Forelimb muscle (tissue), 1 donor: Measurements from ENCODE around the gene TIMP4. TPM values are rescaled to one million over a fixed set of nuclear protein-coding genes. Genes with fewer than 3 reads are reported as not detected.

Experiments
- DNase-seq: peaks from one replicate; pipeline ENCODE4 v3.0.0-alpha.2; 2013; ENCODE audit warnings: low read depth
- polyA plus RNA-seq: library from polyadenylated mRNA; unstranded; fragments of 120-200 nt; gene quantifications from one replicate; pipeline ENCODE4 v1.2.1, GENCODE V29; 2013; ENCODE audit not compliant: insufficient read length

TIMP4 gene
- polyA plus RNA-seq, 1 donor: 2.2 TPM

DNA sequence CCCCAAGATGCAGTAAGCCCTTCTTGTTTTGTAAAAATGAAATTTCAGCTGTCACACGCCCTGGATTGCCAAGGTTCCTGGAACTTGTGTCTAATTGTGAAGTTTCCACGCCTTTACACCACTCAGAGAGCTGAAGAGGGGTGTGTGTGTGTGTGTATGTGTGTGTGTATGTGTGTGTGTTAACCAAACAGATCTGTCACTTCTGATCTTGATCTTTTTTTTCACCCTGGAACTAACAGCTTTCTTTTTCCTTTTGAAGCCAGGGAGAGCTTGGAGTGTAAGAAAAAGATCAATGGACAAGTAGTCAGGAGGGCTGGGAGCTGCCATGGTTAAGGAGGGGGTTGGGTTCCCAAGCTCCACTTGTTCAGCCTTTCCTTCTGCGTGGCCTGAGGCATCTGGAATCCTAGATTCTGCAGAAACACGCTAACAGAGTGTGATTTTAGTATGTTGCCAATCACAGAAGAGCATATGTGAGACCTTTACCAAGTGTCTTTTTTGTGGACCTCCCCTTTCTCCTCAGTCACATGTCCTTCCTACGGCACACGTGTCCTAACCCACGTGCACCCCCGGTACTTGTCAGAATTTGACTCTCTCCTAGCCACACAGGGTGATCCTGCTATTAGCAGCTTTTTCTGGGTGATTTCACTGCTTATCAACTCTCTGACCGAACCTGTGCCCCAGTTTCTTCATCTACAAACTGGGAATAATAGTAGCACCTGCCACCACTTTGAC, 11.5 kb downstream of the TIMP4 start:
- no peak for DNase-seq

DNA sequence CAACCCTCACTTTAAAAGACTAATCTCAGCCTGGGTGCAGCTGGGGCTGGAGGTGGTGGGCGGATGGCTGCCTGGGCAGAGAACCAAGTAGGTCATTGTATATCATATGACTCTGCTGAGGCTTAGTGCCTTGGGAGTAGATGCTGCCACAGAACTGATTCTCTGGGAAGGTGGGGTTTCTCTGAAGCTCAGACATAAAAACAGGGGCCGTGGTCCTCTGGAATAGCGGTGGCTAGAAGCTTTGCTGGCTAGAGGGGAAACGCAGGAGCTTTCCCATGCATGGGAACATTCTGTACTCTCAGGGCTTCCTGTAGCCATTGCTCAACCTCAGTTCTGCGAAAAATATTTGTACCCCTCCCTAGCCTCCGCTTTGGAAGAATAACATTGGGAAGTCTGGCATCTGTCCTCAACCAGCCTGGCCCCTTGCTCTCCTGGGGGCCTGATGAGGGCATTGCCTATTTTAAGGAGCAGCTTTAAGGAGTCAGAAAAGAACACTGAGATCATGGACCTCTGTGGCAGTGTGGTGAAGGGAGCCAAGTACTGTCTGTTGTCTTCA, 14.7 kb downstream of the TIMP4 start:
- no peak for DNase-seq

DNA sequence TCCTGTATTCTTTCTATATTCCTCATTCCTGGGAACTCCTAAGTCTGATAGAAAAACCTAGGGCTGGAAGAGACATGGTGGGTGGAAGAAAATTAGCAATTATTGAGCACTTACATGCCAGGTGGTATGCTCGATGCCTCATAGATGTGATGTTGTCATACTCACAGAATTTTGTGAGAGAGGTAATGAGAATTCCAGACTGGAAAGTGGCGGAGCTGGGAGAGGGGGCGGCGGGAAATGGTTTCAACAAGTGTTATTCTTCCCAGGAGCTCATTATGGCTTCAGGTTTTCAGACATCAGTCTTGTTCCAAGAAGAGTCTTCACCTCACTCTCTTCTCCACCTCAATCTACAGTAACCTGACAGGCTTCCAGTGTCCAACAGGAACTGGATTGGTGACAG, 16.2 kb downstream of the TIMP4 start:
- no peak for DNase-seq

GRCh38 chr3:12141350-12141749, 17.4 kb downstream of the TIMP4 start:
- DNase-seq: no peak

DNA sequence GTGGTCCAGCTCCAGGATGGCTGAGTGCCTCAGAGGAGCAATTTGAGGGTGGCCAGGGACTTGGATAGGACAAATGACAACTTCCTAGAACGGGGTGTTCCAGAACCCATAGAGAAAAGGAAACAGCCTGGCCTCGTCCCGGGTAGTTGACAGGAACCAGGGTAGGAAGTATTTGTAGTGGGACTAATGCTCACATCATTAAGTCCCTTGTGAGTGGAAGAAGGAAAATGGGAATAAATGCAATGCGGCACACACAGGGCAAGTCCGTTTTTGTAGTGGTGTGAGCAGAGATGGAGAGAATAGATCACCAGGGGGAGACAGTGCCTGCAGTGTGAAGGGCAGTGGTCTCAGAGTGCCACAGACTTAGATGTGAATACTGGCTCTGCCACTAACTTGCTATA, 19.6 kb downstream of the TIMP4 start:
- no peak for DNase-seq

GRCh38 chr3:12138044-12138443, 20.7 kb downstream of the TIMP4 start:
- DNase-seq: no peak

- no peak for DNase-seq
Measured at GRCh38 chr3:12136371-12136770, 22.3 kb downstream of the TIMP4 start.

DNA sequence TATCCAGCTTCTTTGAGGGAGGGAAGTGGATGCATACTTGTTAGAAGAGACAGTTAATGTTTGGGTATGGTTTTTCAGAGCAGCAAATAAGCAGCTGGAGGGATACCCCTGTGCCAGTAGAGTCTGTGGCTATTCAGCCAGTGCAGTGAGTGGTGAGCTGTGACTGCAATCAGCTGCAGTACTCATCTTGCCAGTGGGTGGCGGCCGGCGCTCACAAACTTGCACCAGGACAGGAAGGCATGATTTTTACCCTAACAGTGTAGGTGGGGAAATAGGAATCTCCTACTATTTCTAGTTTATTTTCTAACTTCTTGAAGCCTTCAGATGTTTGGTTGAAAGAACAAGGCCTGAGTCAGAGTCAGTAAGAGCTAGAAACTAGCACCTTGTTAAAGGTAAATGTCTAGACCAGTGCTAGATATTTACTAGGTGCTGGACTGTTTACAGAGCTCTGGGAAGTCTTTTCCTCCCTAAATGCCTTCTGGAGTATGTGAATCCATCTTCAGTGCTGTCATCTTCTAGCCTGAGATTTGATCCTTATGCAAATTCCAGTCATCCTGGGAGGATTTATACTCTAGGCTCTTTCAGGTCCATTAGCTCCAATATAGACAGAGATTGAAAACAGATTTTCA, 23.6 kb downstream of the TIMP4 start:
- DNase-seq: no peak

GRCh38 chr3:12132881-12133280, 25.8 kb downstream of the TIMP4 start:
- DNase-seq: no peak

GRCh38 chr3:12131351-12132090, 27.2 kb downstream of the TIMP4 start:
- DNase-seq: no peak

- DNase-seq: no peak
Measured at GRCh38 chr3:12127391-12127790, 31.3 kb downstream of the TIMP4 start.

GRCh38 chr3:12125772-12126171, 32.9 kb downstream of the TIMP4 start:
- DNase-seq: no peak

DNA sequence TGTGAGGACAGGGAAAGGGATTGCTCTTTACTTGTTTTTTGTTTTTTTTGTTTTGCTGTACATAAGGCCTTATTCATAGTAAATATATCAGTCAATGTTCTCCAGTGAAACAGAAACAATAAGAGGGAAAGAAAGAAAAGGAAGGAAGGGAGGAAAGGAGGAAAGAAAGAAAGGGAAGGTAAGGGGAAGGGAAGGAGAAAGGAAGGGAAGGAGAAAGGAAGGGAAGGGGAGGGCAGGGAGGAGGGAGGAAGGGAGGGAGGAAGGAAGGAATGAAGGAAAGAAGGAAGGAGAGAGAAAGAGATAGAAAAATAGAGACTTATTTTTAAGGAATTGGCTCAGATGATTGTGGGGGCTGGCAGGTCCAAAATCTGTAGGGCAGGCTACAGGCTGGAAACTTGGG, 37.2 kb downstream of the TIMP4 start:
- no peak for DNase-seq

- no peak for DNase-seq
Measured at GRCh38 chr3:12120374-12121140, 38.2 kb downstream of the TIMP4 start.

DNA sequence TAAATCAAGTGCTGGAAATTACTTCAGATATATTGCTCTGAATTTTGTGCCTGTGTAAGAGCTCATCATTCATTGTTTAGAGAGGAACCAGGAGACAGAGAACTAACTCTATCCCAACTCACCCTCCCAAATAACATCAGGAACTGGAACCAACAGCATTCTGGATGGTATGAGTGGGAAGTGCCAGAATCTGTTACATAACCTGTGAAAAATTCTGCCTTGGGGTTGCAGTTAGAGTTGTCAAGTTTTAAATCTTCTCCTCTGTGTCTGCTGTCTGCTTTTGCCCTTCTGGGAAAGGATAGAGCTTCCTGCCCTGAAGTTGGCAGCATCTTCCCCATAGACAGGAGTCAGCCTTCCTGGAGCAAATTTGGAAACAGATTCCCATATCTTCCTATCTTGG, 41.2 kb downstream of the TIMP4 start:
- DNase-seq: no peak

GRCh38 chr3:12116870-12117269, 41.8 kb downstream of the TIMP4 start:
- no peak for DNase-seq

DNA sequence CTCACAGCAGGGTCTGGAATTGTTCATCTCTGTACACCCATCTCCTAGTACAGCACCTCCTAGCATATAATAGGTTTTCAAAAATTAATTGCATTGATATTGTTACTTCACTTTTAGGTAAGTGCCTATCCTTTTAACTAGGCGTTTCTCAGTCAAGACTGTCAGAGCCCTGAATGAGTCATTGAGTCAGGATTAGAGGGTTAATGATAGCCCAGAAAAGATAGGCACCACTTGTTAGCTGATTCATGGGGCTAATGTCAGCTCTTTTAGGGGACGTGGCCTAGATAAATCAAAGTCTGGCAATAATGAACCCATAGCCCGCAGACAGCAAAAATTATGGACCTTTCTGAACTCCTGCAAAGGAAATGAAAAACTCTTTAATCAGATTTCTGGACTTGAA, 42.9 kb downstream of the TIMP4 start:
- no peak for DNase-seq

GRCh38 chr3:12115104-12115503, 43.6 kb downstream of the TIMP4 start:
- DNase-seq: no peak

DNA sequence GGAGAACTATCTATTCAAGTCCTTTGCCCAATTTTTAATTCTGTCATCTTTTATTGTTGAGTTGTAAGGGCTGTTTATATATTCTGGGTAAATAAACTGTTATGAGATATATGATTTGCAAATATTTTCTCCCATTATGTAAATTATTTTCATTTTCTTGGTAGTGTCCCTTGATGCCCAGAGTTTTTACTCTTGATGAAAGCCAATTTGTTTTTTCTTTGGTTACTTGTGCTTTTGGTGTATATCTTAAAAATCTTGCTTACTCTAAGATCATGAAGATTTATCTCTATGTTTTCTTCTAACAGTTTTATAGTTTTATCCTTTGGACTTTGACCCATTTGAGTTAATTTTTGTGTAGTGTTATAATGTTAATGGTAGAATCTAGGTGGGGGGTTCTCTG, 44.5 kb downstream of the TIMP4 start:
- no peak for DNase-seq

DNA sequence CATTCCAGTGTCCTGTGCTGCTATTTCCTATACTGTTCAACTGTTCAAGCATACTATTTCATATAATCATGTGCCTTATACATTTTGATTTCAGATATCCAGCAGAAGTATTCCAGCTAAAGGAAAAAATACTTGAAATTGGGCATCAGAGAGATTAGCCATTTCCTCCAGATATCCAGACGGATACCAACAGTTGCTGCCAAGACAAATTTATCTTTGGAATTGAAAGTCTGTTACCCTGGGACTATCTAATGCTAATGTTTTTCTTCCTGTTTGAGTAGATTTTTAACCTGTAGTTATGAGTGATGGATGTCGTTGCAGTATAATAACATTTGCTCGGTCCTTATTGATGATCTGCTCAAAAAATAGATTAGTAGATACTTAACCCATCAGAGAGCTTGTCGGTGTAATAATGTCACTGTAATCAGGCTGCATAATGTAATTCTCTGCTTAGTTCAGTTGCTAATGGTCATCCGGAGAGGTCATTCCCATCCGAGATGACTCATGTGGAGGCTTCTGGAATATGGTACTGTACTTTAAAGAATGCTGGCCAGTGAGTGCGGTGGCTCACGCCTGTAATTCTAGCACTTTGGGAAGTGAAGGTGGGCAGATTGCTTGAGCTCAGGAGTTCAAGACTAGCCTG, 51.5 kb downstream of the TIMP4 start:
- no peak for DNase-seq
